ENCODE results near the gene ARL1.

DNA sequence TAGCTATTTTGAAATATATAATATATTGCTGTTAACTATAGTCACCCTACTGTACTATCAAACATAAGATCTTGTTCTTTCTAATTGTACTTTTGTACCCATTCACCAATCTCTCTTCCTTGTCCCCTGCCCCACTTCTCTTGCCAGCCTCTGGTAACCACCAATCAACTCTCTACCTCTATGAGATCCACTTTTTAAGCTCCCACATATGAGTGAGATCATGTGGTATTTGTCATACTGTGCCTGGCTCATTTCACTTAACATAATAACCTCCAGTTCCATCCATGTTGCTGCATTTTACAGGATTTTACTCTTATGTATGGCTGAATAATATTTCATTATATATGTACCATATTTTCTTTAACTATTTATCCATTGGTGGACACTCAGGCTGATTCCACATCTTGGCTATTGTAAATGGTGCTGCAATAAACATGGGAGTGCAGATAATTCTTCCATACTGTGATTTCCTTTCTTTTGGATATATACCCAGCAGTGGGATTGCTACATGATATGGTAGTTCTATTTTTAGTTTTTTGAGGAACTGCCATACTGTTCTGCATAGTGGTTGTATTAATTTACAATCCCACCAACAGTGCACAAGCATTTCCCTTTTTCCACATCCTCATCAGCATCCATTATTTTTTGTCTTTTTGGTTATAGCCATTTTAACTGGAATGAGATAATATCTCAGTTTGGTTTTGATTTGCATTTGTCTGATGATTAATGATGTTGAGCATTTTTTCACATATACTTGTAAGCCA lies 34.1 kb upstream of the ARL1 start:
- TF ChIP-seq, protein P1, sequence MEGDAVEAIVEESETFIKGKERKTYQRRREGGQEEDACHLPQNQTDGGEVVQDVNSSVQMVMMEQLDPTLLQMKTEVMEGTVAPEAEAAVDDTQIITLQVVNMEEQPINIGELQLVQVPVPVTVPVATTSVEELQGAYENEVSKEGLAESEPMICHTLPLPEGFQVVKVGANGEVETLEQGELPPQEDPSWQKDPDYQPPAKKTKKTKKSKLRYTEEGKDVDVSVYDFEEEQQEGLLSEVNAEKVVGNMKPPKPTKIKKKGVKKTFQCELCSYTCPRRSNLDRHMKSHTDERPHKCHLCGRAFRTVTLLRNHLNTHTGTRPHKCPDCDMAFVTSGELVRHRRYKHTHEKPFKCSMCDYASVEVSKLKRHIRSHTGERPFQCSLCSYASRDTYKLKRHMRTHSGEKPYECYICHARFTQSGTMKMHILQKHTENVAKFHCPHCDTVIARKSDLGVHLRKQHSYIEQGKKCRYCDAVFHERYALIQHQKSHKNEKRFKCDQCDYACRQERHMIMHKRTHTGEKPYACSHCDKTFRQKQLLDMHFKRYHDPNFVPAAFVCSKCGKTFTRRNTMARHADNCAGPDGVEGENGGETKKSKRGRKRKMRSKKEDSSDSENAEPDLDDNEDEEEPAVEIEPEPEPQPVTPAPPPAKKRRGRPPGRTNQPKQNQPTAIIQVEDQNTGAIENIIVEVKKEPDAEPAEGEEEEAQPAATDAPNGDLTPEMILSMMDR (tag by site-specific recombination; IDR thresholded peaks at IDR 0.05): no peak
- TF ChIP-seq KLF1 (tag by site-specific recombination; IDR thresholded peaks at IDR 0.05): no peak
- no peak for TF ChIP-seq ZNF530 (tag by site-specific recombination; IDR thresholded peaks at IDR 0.05; ENCODE audit: low read depth)
- TF ChIP-seq ZIC2 (tag by site-specific recombination; IDR thresholded peaks at IDR 0.05): no peak
- no peak for TF ChIP-seq KLF9 (tag by site-specific recombination; IDR thresholded peaks at IDR 0.05; ENCODE audit: low read depth)
- TF ChIP-seq ATF2 (tag by site-specific recombination; IDR thresholded peaks at IDR 0.05; ENCODE audit: low read depth): no peak
- TF ChIP-seq, protein P2, sequence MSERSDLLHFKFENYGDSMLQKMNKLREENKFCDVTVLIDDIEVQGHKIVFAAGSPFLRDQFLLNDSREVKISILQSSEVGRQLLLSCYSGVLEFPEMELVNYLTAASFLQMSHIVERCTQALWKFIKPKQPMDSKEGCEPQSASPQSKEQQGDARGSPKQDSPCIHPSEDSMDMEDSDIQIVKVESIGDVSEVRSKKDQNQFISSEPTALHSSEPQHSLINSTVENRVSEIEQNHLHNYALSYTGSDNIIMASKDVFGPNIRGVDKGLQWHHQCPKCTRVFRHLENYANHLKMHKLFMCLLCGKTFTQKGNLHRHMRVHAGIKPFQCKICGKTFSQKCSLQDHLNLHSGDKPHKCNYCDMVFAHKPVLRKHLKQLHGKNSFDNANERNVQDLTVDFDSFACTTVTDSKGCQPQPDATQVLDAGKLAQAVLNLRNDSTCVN (tag by site-specific recombination; optimal IDR thresholded peaks at IDR 0.05): no peak
- TF ChIP-seq, protein P3, sequence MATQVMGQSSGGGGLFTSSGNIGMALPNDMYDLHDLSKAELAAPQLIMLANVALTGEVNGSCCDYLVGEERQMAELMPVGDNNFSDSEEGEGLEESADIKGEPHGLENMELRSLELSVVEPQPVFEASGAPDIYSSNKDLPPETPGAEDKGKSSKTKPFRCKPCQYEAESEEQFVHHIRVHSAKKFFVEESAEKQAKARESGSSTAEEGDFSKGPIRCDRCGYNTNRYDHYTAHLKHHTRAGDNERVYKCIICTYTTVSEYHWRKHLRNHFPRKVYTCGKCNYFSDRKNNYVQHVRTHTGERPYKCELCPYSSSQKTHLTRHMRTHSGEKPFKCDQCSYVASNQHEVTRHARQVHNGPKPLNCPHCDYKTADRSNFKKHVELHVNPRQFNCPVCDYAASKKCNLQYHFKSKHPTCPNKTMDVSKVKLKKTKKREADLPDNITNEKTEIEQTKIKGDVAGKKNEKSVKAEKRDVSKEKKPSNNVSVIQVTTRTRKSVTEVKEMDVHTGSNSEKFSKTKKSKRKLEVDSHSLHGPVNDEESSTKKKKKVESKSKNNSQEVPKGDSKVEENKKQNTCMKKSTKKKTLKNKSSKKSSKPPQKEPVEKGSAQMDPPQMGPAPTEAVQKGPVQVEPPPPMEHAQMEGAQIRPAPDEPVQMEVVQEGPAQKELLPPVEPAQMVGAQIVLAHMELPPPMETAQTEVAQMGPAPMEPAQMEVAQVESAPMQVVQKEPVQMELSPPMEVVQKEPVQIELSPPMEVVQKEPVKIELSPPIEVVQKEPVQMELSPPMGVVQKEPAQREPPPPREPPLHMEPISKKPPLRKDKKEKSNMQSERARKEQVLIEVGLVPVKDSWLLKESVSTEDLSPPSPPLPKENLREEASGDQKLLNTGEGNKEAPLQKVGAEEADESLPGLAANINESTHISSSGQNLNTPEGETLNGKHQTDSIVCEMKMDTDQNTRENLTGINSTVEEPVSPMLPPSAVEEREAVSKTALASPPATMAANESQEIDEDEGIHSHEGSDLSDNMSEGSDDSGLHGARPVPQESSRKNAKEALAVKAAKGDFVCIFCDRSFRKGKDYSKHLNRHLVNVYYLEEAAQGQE (tag by site-specific recombination; IDR thresholded peaks at IDR 0.05): no peak
- no peak for TF ChIP-seq ZNF549 (tag by site-specific recombination; IDR thresholded peaks at IDR 0.05)
- no peak for TF ChIP-seq ZNF266 (tag by site-specific recombination; IDR thresholded peaks at IDR 0.05; ENCODE audit: low read depth)
- no peak for TF ChIP-seq AEBP2 (tag by site-specific recombination; IDR thresholded peaks at IDR 0.05; ENCODE audit: borderline replicate concordance)
- no peak for TF ChIP-seq ZNF701 (tag by site-specific recombination; IDR thresholded peaks at IDR 0.05)
